HG02840 (cell line): ENCODE results near the gene PROM1.

ENCODE experiments used
- ATAC-seq: cut with Tn5 transposase; IDR thresholded peaks from one replicate; pipeline ENCODE4 v1.9.1; 2021; ENCODE audit warnings: mild to moderate bottlenecking, moderate library complexity, moderate number of reproducible peaks; ENCODE audit not compliant: unreplicated experiment, low FRiP score

The PROM1 gene

DNA sequence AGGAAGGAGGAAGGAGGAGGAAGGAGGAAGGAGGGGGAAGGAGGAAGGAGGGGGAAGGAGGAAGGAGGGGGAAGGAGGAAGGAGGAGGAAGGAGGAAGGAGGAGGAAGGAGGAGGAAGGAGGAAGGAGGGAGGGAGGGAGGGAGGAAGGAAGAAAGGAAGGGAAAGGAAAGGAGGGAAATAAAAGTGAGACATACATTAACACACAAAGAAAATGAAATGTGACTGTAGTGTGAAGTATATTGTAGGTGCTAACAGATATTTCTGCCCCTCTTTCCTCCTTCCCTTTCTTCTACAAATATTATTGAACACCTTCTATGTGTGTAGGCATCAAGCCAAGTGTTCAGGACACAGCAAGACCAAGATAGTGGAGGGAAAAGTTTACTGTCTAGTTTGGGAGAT, 26.4 kb upstream of the PROM1 start:
- ATAC-seq: no peak

DNA sequence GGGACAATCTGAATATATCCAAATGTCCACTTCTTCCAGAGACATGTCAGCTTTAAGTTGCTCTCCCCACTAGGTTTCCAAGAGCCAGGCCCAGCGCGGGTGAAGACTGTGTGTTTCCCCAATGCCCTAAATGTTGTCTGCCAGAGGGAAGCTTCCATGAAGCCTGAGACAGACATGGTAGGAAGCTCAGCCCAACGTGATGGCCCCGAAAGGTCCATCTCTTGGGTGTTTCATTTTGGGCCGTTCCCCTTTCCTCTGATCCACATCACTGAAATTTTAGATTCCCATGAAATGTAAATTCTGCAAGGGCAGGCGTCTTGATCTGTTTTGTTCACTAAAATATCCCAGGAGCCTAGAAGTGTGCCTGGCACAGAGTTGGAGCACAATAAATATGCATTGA, 25.4 kb upstream of the PROM1 start:
- ATAC-seq: no peak

DNA sequence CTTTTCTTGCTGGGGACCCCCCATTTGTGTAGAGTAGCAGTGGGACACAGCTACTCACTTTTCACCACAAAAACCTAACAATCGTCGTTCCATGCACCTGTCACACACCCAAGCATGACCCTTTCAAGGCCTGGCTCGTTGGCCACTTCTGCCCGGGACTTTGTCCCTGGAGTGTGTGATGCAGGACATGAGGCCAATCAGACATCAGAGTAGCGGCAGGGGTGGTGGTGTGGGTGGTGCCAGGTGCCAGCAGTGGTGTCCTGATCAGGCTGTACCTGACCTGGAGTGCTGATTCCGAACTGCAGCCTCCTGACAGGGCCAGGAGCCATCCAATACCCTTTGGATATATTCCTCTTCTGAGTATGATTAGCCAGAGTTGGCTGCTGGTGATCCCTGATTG, 23.1 kb upstream of the PROM1 start:
- no peak for ATAC-seq

DNA sequence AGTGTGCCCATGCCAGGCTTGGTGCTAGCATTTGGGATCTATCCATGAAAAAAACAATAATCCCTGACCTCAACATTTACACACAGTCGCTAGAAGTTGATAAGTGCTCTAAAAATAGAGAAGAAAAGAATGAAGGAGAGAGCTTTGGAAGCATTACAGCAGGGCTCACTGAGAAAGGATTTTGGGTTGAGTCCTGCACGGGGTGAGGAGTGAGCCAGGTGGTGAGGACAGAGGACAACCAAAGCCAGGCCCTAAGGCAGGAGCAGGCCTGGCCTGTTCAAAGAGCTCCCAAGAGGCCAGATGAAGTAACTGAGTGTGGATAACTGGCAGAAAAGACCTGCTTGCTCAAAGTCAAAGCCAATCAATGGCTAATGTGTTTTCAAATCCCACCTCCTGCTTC, 20.7 kb upstream of the PROM1 start:
- no peak for ATAC-seq

DNA sequence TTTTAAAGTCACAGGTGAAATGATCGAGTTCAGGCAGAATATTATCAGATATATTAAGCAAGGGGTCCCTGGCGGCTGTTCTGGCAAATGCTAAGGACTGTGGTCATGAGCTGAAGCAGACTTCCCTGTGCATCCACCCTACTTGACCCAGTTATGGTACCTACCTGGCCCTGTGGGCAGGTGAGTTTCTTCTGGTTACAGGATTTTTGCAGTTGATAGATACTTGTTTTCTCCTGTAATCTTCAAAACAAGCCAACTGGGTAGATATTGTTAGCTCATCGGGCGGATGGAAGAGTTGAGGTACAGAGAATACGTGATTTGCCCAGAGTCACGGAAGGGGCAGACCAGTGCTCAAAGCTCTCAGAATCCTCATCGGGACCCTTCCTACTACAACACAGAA, 18.5 kb upstream of the PROM1 start:
- no peak for ATAC-seq

DNA sequence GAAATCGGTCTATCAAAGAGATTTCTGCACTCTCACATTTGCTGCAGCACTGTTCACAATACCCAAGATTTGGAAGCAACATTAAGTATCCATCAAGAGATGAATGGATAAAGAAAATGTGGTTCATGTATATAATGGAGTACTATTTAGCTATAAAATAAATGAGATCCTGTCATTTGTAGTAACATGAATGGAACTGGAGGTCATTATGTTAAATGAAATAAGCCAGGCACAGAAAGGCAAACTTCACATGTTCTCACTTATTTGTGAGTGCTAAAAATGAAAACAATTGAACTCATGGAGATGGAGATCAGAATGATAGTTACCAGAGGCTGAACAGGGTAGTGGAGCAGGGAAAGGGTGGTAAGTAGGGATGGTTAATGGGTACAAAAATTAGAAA, 17.0 kb upstream of the PROM1 start:
- ATAC-seq: no peak

DNA sequence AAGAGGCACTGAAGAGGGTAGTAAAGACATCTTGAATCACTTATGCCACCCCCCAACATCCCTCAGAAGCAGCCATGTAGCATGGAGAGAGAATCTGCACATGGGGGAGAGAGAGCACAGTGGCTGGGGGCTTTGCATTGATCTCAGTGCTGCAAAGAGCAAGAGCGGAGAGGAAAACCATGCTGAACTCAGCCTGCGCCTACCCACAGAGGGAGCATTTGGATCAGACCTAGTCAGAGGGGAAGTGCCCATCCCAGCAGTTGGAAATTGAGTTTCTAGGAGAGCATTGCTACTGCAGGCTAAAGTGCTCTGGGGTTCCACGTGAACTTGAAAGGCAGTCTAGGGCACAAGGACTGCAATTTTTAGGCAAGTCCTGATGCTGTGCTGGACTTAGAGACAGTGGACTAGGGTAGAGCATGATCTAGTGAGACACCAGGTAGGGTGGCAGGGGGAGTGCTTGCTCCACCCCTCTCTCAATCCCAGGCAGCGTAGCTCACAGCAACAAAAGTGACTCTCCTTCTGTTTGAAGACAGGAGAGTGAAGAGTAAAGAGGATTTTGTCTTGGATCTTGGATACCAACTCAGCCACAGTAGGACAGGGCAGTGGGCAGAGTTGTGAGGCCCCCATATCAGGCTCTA, 9.0 kb upstream of the PROM1 start:
- ATAC-seq: no peak

DNA sequence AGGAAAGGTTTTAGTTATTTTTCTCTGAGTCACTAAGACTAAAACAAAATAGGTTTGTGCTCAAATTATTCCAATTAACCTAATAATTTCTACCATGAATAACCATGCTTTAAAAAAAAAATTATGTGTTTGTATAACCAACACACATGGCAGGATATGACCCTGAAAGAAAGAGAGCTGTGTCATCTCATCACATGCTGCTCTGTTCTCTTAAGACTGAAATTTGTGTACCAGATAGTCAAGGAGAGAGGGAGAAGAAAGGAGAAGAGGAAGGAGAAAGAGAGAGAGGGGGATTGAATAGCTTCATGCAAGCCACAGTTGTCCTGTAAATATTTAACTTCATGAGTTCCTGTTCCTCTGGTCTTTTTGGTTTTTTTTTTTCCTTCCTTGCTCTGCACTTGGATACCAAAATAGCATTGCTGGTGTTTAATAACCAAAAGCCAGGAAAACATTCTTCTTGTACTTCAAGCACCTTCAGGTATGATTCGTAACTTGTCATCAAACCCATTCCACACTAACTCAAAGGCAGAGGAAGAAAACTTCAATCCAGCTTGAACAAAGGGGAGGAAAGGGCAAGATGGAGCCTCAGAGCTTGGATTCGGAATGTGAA, 6.4 kb upstream of the PROM1 start:
- no peak for ATAC-seq

DNA sequence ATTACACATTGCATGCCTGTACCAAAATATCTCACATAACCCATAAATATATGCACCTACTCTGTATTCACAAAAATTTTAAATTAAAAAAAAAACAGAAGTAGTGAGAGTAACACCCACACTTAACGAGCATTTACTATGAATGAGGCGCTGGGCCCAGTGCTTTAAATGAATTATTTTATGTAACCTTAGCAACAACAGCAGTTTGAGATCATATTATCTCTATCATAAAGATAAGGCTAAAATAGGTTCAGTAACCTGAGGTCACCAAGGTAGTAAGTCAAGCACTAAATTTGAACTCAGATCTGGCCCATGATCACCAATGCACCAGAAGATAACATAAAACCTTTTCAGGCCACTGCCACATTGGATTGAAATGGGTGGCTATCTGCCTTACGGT, 5.3 kb upstream of the PROM1 start:
- ATAC-seq: no peak

DNA sequence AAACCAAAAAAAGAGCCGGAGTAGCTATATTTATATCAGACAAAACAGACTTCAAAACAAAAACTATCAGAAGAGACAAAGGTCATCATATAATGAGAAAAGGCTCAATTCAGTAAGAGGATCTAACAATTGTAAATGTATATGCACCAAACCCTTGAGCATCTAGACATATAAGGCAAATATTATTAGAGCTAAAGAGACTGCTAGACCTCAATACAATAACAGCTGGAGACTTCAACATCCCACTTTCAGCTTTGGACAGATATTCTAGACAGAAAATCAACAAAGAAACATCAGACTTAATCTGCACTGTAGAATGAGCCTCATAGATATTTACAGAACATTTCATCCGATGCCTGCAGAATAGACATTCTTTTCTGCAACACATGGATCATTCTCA, 4.8 kb upstream of the PROM1 start:
- no peak for ATAC-seq

DNA sequence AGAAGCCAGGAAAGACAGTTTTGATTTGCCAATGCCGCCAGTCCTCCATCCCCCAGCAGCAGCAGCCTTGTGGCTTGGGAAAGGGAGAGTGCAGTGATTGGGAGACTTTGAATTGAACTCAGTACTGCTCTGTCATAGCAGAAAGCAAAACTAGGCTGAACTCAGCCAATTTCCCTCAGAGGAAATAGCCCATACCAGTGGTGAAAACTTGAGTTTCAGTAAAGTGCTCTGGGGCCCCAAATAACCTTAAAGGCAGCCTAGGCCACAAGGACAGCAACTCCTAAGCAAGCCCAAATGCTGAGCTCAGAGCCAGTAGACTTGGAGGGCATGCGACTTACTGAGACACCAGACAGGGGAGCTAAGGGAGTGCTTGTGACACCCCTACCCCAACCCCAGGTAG, 2.0 kb upstream of the PROM1 start:
- ATAC-seq: no peak

DNA sequence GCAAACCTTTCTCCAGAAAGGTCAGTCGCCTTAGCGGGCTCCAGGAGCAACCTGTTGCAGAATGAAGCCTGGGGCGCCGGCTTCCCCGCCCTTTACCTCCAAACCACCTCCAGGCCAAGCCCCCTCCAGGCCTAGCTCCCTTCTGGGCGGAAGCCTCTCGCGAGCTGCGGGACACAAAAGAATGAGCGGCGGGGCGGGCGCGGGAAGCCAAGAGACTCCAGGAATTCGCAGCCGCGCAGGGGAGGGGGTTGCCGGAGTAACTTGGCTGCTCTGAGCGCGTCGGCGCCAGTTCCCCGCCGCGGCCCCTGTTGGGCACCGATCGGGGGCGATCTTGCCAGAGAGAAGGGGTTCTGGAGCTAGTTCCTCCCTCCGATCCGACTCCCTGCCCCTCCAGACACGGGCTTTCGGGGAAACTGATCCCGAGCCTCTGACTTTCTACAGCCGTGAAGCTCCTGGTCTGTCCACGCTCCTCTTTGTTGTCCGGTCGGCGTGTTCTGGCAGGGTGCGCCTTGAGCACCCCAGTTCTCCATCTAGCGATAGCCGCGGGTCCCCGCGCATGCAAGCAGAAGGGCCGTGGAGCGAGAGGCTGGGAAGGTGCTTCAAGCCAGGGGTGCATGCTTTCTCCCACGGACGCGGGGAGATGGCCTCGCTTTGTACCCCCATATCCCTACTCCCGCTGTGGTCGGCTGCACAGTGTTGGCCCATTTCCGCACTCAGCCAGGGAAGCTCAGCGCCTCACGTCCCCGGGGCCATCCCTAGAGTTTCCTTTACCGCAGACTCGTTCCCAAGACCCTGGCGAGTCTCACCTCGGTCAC, 1.2 kb downstream of the PROM1 start:
- ATAC-seq: no peak

DNA sequence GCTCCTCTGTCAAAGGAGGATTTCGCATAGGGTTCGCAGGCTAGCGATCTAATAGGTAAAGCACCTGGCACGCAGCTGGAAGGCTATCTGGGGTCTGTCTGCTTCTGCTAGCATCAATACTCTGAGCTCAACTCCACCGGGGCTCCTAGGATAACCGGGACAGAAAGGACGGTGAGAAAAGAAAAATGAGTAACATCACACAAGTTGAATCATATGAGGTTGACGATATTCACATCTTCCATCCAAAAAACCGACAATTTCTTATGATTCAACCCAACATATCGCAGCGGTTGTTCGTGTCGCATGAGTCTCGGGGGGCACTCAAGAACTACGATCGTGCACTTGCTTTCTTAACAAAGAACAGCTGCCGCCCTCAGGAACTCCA, 1.8 kb downstream of the PROM1 start:
- no peak for ATAC-seq

DNA sequence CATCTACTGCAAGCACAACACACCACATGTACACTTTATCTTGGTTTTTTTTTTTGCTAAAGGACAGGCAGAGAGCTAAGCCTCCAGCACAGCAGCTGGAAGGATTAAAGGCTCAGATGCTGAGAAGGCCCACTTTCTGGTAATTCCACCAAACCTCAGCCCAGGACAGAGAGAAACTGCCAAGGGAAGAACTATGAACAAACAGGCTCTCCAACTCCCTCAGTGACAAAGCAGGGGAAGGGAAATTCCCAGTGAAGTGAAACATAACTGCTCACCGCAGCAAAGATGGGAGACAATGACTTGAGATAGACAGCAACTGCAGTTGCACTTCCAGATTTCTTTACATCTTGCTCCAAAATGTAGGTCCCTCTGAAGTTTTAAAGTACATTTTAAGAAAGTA, 4.8 kb downstream of the PROM1 start:
- peak; percentile 88 for ATAC-seq

DNA sequence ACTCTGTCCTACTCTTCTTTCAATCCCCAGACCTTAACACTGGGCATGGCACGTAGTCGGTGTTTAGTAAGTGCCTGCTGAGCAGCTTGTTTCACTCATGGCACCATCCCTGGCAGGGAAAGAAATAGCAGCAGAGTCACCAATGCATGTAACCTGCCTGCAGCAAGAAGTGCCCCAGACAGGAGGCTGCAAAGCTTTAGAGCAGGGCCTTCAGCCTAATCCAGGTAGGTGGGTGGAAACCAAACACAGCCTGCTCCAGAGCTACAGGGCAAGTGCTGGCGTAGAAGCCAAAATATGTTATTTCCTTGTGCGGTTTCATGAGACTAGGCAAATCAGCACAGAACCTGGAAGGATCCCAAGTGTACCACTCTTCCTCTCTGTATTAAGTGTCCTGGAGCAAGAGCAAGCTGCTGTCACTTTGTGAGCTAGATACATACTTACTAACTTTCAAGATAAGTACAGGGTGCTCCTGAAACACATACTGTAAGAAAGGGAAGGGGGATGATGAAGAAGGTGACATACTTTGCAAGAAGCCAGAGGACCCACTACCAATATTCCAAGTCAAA, 5.5 kb downstream of the PROM1 start:
- ATAC-seq: no peak

DNA sequence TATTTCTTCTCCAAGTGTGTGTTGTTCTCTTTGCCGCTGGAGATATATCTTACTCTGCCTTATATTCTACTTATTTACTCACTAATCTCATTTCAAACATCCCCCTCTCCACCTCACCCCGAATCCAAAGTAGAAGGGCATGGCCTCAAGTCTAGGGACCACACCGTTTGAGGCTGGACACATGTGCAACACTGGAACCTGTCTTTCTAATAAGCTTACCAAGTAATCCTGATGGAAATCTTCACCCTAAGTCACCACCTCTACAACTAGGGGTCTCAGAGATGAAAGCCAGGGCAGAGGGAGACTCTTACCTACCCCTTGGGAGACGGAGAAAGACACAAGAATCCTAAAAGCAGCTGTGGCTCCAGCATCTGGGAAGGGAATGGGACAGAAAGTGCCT, 6.0 kb downstream of the PROM1 start:
- no peak for ATAC-seq

DNA sequence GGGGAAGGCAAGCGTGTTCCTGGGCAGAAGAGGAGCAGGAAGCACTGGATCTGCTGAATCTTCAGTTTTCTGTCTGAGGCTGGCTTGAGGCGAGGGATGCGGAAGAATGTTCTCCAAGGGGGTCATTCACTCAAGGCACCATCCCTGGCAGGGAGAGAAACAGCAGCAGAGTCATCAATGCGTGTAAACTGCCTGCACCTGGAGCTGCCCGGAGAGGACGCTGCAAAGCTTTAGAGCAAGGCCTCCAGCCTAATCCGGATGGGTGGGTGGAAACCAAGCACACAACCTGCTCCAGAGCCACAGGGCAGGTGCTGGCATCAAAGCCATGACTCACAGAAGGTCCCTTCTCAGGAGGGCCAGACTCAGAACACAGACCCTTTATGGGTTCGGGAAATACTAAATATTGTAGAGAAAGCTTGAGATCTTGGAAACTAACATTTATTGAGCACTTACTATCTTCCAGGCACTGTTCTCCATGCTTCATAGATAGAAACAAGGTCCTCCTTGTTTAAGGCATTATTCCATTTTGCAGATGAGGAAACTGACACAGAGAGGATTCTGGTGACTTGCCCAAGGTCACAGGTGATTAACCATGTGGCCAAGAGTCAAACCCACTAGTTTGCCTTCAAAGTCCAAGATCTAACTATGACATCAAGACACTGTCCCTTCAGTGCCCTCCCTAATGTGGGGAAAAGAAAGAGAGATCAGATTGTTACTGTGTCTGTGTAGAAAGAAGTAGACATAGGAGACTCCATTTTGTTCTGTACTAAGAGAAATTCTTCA, 7.7 kb downstream of the PROM1 start:
- no peak for ATAC-seq

DNA sequence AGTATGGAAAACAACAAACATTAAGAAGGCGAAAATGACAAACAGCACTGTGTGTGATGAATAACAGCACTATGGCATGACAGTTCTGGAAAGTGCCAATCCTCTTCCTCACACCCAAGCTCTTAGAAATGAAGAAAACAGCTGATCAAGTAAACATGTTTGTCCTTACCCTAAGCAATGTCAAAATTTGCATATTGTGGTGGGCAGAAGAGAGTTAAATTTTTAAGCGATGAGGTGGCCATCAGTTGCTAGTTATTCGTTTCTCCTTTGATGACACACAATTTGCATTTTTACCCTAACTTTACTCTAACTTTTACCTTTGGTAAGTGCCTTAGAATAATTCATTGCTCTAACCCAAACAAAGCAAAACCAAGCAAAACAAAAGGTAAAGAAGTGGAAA, 8.8 kb downstream of the PROM1 start:
- no peak for ATAC-seq

DNA sequence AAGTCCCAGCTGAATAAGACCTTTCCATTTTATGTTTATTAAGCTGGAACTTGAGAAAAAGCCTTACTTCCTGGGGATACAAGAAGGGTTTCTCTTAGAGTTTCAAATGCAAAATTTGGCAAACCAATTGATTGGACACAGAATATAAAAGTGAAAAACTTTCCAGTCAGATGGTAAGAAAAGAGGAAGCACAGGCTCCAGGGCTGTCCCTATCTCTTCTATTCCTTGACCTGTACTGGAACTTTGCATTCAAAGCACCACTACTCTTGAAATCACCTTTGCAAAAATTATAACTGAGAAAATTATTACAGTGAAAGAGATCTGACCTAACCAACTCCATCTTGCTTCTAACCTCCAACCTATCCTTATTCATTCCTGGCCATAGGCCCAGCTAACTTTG, 11.7 kb downstream of the PROM1 start:
- ATAC-seq: no peak

DNA sequence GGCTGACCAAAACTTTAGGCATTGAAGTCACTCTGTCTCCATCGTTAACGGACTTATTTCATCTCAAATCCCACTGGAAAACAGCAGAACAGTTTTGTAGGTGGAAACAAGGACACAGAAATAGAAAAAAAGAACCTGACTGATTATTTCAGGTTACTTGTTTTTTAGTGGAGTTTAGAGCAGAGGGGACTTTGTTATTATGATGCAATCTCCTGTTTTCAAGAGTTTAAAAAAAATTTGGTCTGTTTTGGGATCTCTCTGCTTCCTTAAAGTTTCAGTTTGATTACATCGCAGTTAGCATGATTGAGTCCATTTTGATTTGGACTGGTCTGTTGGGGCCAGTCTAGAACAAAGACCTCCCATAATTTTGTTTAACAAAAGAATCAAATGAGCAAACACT, 13.6 kb downstream of the PROM1 start:
- no peak for ATAC-seq

DNA sequence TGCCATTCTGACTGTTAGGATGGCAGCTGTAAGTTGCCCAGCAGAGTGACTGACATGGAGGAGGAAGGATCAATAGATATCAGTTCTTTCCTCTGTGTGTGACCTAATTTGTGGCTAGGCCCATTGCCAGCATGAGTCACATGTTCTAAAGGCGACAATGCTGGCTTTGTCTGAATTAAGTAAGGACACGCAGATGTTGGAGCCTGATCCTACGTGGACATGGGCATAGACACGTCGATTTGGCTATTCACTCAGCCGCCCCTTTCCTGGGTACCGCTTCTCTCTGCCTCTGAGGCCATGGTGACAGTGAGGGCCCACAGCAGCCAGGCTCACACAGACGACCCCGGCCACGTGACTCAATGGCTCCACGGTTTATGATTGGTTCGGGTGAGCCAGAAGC, 16.3 kb downstream of the PROM1 start:
- no peak for ATAC-seq
